GM12892 (cell line): Measurements from ENCODE around the gene ARHGAP31.

Experiments
- DNase-seq: peaks from one replicate; pipeline ENCODE4 v3.0.0; 2011; ENCODE audit not compliant: insufficient read length
- FAIRE-seq: peaks from 2 replicates; lab custom pipeline; 2011; peaks lifted over from hg19 to GRCh38; lab: Jason Lieb, UNC
- POLR2A ChIP-seq: IDR thresholded peaks from 2 replicates; pipeline ENCODE4 v1.6.1; 2011; ENCODE audit warnings: low read depth, low read length, control low read depth
- POLR2AphosphoS5 ChIP-seq: IDR thresholded peaks from 2 replicates; pipeline ENCODE4 v1.6.1; 2011; ENCODE audit warnings: low read depth, low read length, control low read depth
- TAF1 ChIP-seq: IDR thresholded peaks from 2 replicates; pipeline ENCODE4 v1.6.1; 2011; ENCODE audit warnings: low read depth, mild to moderate bottlenecking, control low read depth, low read length, borderline replicate concordance

The ARHGAP31 gene

GRCh38 chr3:119443179-119443578 is 149.0 kb downstream of the ARHGAP31 start:
- TF ChIP-seq POLR2AphosphoS5: no peak
- no peak for TF ChIP-seq TAF1
- no peak for TF ChIP-seq POLR2A
- DNase-seq (no peak), FAIRE-seq (no peak)

- DNase-seq (no peak), FAIRE-seq (no peak)
- TF ChIP-seq POLR2A (no peak), POLR2AphosphoS5 (no peak), TAF1 (no peak)
These were observed 150.4 kb downstream of the ARHGAP31 start for GRCh38 chr3:119444590-119444989.

- no peak for TF ChIP-seq TAF1
- no peak for TF ChIP-seq POLR2A
- TF ChIP-seq POLR2AphosphoS5: no peak
- DNase-seq (no peak), FAIRE-seq (no peak)
These were observed 159.6 kb downstream of the ARHGAP31 start for GRCh38 chr3:119453822-119454221.

GRCh38 chr3:119456469-119456868 is 162.3 kb downstream of the ARHGAP31 start:
- FAIRE-seq: no peak
- no peak for DNase-seq
- TF ChIP-seq POLR2AphosphoS5: no peak
- TF ChIP-seq POLR2A: no peak

GRCh38 chr3:119457246-119457645 is 163.1 kb downstream of the ARHGAP31 start:
- DNase-seq: no peak
- no peak for TF ChIP-seq TAF1
- TF ChIP-seq POLR2A: no peak
- TF ChIP-seq POLR2AphosphoS5: no peak
- no peak for FAIRE-seq

GRCh38 chr3:119463171-119464169 is 169.3 kb downstream of the ARHGAP31 start, which contains the start of gene TMEM39A:
Gene TMEM39A (minus strand): TSS chr3:119463615. CDS start chr3:119462074, 1,541 bp downstream.
- peak; percentile 100 for FAIRE-seq
- peak; percentile 97 for TF ChIP-seq POLR2AphosphoS5
- TF ChIP-seq TAF1: peak; percentile 91
- peak; percentile 93 for TF ChIP-seq POLR2A

GRCh38 chr3:119468041-119468440 is 173.9 kb downstream of the ARHGAP31 start:
- no peak for FAIRE-seq

More at GRCh38 chr3:119463171-119464169, 169.3 kb downstream of the ARHGAP31 start, which contains the start of gene TMEM39A:
- peak; percentile 95 for DNase-seq

GRCh38 chr3:119469418-119470189 is 175.4 kb downstream of the ARHGAP31 start:
- DNase-seq (no peak), FAIRE-seq (peak; percentile 44)
- no peak for TF ChIP-seq TAF1
- no peak for TF ChIP-seq POLR2AphosphoS5
- 0 out of 2 replicates have a peak, but pooled peaks have one; percentile 8 for TF ChIP-seq POLR2A

More at GRCh38 chr3:119468041-119468440, 173.9 kb downstream of the ARHGAP31 start:
- DNase-seq: no peak
- TF ChIP-seq TAF1: no peak
- TF ChIP-seq POLR2A: no peak
- no peak for TF ChIP-seq POLR2AphosphoS5
